ENCODE data around the gene RNASE9.

DNA sequence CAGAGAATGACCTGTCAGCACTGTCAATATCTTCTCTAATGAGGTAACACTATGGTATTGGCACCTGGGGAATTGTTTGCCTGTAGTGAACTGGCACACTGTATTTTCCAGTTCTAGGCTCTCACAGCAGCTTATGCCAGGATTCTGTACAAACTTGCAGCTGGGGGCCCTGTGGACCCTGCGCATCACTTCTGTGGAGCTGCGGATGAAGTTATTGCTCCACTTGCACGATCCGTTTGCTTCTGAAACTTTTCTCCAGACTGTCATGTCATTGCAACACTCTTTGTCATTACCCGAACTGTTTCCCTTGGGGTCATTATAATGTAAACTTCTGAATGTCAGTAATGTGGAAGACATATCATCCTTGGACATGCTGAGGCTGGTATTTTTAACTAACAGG lies 23.1 kb upstream of the RNASE9 start:
- no peak for TF ChIP-seq JUNB (IDR thresholded peaks at IDR 0.05)
- TF ChIP-seq FOSL2 (IDR thresholded peaks at IDR 0.05) = no peak
- TF ChIP-seq FOSL2 (CRISPR knock-in tag; IDR thresholded peaks at IDR 0.05) = no peak
- TF ChIP-seq, protein P1, sequence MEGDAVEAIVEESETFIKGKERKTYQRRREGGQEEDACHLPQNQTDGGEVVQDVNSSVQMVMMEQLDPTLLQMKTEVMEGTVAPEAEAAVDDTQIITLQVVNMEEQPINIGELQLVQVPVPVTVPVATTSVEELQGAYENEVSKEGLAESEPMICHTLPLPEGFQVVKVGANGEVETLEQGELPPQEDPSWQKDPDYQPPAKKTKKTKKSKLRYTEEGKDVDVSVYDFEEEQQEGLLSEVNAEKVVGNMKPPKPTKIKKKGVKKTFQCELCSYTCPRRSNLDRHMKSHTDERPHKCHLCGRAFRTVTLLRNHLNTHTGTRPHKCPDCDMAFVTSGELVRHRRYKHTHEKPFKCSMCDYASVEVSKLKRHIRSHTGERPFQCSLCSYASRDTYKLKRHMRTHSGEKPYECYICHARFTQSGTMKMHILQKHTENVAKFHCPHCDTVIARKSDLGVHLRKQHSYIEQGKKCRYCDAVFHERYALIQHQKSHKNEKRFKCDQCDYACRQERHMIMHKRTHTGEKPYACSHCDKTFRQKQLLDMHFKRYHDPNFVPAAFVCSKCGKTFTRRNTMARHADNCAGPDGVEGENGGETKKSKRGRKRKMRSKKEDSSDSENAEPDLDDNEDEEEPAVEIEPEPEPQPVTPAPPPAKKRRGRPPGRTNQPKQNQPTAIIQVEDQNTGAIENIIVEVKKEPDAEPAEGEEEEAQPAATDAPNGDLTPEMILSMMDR (IDR thresholded peaks at IDR 0.05) = no peak
- no peak for TF ChIP-seq HOXA7 (CRISPR knock-in tag; IDR thresholded peaks at IDR 0.05)
- no peak for TF ChIP-seq MYC (IDR thresholded peaks at IDR 0.05; ENCODE audit: borderline replicate concordance, low read length)
- no peak for TF ChIP-seq TP53 (CRISPR knock-in tag; IDR thresholded peaks at IDR 0.05)
- no peak for TF ChIP-seq EP300 (IDR thresholded peaks at IDR 0.05)
- no peak for TF ChIP-seq MAZ (IDR thresholded peaks at IDR 0.05; ENCODE audit: borderline replicate concordance, low read depth, low read length)
- no peak for TF ChIP-seq CBX8 (IDR thresholded peaks at IDR 0.05)
